Measurements from ENCODE around the gene MYO9B. TPM values are rescaled to one million over a fixed set of nuclear protein-coding genes. Genes with fewer than 3 reads are reported as not detected.
A peak's percentile ranks its signal among the peaks of the same experiment; 100 is the strongest.
"Not testable (repeated sequence)": the region's sequence is repeated elsewhere in the genome, so short reads cannot be mapped to it uniquely, and the experiment has no call there.

The MYO9B gene
- total and polyA plus RNA-seq, 12 donors: 19.9 to 55.2 (median 27.9) TPM

- Histone ChIP-seq H3K27ac (peak overlapping the region in 1 of 10 donors; percentile 79), H3K4me3 (no peak overlapping the region), H3K36me3 (peaks cover 0 to 100% (median 53%) of the 10 kb centered on the region in 9 donors), H3K9me3 (no peaks in the 10 kb centered on the region), H3K27me3 (no peaks in the 10 kb centered on the region), H3K4me1 (peaks cover 0 to 22% (median 0%) of the 10 kb centered on the region in 9 donors)
- no peak for DNase-seq
- intact Hi-C loops (cut with DNase I): no loop called here
- ATAC-seq: peak in 2 of 8 donors; percentile 23 to 58
- TF ChIP-seq, protein P1, sequence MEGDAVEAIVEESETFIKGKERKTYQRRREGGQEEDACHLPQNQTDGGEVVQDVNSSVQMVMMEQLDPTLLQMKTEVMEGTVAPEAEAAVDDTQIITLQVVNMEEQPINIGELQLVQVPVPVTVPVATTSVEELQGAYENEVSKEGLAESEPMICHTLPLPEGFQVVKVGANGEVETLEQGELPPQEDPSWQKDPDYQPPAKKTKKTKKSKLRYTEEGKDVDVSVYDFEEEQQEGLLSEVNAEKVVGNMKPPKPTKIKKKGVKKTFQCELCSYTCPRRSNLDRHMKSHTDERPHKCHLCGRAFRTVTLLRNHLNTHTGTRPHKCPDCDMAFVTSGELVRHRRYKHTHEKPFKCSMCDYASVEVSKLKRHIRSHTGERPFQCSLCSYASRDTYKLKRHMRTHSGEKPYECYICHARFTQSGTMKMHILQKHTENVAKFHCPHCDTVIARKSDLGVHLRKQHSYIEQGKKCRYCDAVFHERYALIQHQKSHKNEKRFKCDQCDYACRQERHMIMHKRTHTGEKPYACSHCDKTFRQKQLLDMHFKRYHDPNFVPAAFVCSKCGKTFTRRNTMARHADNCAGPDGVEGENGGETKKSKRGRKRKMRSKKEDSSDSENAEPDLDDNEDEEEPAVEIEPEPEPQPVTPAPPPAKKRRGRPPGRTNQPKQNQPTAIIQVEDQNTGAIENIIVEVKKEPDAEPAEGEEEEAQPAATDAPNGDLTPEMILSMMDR (IDR thresholded peaks at IDR 0.05): no peak
- 79 to 85% methylated on average over 11 of the region's 11 CpGs for WGBS, 2 donors
Observed at GRCh38 chr19:17183858-17184321, 108.3 kb downstream of the MYO9B start.

DNA sequence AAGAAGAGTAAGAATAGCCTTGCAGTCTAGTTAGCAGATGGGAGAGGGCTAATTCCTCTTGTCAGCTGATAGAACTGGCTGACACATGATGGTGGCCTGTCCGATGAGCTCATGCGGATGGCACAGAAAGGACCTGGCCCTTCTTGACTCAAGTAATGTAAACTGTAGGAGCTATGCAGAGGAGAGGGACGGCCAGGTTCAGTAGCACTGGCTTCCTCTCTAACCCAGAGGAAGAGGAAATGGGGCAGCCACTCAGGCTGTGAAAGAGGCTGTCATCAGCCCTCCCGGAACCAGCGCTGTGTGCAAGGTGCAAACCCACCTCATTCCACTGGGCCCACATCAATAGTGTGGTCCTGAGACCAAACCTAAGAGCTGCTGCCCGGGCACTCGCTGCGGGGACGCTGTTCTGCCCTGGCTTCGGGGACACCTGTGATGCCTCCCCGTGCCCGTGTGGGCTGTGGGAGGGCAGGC lies 108.8 kb downstream of the MYO9B start:
- WGBS, 2 donors: 90 to 94% methylated on average over 12 of the region's 12 CpGs
- Histone ChIP-seq H3K4me1 (peaks cover 0 to 22% (median 0%) of the 10 kb centered on the region in 9 donors), H3K4me3 (no peak overlapping the region), H3K27ac (peak overlapping the region in 1 of 10 donors; percentile 79), H3K27me3 (no peaks in the 10 kb centered on the region), H3K36me3 (peaks cover 0 to 100% (median 58%) of the 10 kb centered on the region in 9 donors), H3K9me3 (no peaks in the 10 kb centered on the region)
- DNase-seq (no peak), ATAC-seq (peak in 5 of 8 donors; percentile 8 to 31 (median 21))
- intact Hi-C loops (cut with DNase I): no loop called here
- TF ChIP-seq, protein P1 (IDR thresholded peaks at IDR 0.05): no peak

GRCh38 chr19:17185590-17185989 lies 110.0 kb downstream of the MYO9B start:
- Histone ChIP-seq H3K4me1 (peaks cover 0 to 22% (median 0%) of the 10 kb centered on the region in 9 donors), H3K9me3 (no peaks in the 10 kb centered on the region), H3K36me3 (peaks cover 0 to 100% (median 64%) of the 10 kb centered on the region in 9 donors), H3K27me3 (no peaks in the 10 kb centered on the region), H3K27ac (no peak overlapping the region), H3K4me3 (no peak overlapping the region)
- TF ChIP-seq, protein P1 (IDR thresholded peaks at IDR 0.05): no peak
- intact Hi-C loops (cut with DNase I): no loop called here
- ATAC-seq (no peak), DNase-seq (no peak)
- WGBS, 2 donors: 88 to 91% methylated on average over 8 of the region's 8 CpGs

- H3K27ac ChIP-seq; DNase-seq; intact Hi-C loops (cut with DNase I); H3K4me1 ChIP-seq; H3K27me3 ChIP-seq; ATAC-seq; H3K4me3 ChIP-seq; H3K9me3 ChIP-seq: not testable (repeated sequence)
- H3K36me3 ChIP-seq: peaks cover 4 to 99% (median 77%) of the 10 kb centered on the region in 9 donors
- 89 to 90% methylated on average over 6 of the region's 6 CpGs for WGBS, 2 donors
Observed at GRCh38 chr19:17191736-17192135, 116.2 kb downstream of the MYO9B start.

- Histone ChIP-seq H3K27ac (no peak overlapping the region), H3K4me3 (no peak overlapping the region), H3K27me3 (no peaks in the 10 kb centered on the region), H3K9me3 (no peaks in the 10 kb centered on the region), H3K4me1 (no peaks in the 10 kb centered on the region), H3K36me3 (peaks cover 8 to 99% (median 75%) of the 10 kb centered on the region in 9 donors)
- TF ChIP-seq, protein P1 (IDR thresholded peaks at IDR 0.05): no peak
- DNase-seq: no peak
- ATAC-seq: no peak
- 97 to 98% methylated on average over 26 of the region's 26 CpGs for WGBS, 2 donors
- intact Hi-C loops (cut with DNase I): no loop called here
Observed at GRCh38 chr19:17192751-17193150, 117.2 kb downstream of the MYO9B start.
